Activated T-cell treated with anti-CD3 and anti-CD28 coated beads for 4 hours (primary cell): ENCODE measurements around the gene FLACC1.
"Not testable (repeated sequence)": the region's sequence is repeated elsewhere in the genome, so short reads cannot be mapped to it uniquely, and the experiment has no call there.

Experiments
- DNase-seq: peaks from one replicate; pipeline ENCODE4 v3.0.0-alpha.2; 2020

FLACC1 gene, protein sequence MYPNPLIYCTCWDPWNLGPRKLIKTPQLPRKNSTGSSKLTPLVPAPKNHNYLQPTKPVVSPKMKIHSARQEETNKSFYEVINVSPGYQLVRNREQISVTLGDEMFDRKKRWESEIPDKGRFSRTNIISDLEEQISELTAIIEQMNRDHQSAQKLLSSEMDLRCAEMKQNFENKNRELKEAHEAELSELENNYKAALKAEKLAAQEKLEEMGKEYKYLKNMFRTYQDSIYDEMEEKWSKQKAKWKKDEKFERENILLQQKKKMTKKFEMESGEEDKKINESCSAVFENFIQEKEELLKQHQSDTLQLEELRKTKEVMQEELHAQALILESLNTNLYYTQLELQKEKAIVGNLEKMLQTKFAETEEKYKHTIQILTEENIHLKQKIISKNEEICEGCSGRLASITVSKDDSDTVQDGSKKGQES

DNA sequence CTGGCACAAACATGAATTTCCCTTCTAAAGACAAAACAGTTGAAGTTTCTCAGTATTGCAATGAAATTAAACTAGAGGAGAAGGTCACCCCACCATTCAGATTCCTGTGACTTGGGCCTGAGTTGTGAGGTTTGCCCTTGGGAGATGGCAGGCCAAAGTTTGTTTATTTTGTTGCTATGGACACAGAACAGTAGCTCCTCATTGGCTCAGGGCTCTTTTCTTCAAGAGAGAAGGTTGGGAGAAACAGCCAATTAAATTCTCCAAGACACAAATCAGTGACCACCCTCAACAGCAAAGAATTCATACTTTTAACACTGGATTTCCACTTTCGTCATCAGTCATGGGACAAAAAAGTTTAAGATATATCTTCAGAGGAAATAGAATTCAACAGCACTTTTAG, at the start of gene FLACC1:
FLACC1 (minus strand) TSS at position 125 of the 400 bp plus-strand sequence. CDS start 5,941 bp downstream, outside the sequence.
- DNase-seq = no peak

DNA sequence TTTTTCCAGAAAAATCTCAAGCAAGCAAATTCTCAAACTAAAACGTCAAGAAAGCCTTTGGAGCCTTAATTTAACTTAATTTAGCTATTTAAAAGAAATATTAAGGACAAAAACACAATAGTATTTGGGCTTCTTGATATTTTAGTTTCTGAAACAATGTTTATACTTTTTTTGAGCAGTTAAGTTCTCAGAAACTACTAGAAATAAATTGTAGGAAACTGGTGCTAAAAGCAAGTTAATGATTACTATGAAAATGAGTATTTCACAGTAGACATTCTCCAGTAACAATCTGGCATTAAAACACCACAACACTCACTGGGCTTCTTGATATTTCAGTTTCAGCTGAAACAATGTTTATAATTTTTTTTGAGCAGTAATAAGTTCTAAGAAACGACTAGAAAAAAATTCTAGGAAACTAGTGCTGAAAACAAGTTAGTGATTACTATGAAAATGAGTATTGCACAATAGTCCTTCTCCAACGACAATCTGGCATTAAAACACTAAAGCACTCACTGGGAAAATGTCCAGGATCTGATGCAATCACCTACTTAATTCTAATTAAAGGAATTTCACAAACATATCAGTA, 49.0 kb upstream of the FLACC1 start:
- no peak for DNase-seq

DNA sequence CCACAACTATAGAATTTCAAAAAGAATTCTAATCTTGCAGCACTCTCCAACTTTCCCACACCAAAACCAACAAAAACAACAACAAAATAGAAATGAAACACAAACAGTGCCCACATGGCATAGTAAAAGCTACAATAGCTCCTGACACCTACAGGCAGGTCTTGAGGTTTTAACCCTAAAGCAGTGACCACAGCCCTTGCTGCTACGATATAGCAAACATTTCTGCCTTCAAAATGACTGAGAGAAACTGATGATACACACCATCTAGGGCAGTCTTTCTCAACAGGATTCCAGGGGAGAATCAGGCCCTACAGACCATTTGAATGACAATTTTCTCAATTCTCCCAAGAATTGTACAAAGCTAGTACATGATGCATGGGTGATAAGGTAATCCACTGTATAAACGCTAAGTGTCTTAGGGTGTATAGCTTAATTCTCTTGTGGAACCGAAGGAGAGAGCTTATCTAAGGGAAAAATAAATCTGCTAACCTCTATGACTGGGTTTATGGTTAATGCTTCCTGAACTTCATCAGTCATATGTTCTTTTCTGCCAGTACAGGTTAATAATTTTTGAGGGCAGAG, 47.6 kb upstream of the FLACC1 start:
- no peak for DNase-seq

DNA sequence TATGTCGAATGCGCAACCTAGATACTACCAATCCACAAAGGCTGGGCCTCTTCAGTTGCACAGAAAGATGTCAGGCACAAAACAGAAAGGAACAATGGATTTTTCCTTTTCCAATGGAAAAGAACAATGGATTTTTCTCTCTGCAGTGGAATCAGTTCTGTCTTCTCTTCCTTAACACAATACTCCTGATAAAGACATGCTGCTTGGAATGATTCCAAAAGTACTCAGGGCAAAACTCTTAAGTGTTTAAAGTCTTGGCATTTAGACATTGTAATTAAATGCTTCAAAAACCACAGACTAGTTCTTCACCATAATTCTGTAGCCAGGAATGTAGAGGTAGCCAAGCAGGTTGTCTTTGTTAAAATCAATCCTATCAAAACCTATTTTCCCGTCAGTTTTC, 46.7 kb upstream of the FLACC1 start:
- DNase-seq = no peak

DNA sequence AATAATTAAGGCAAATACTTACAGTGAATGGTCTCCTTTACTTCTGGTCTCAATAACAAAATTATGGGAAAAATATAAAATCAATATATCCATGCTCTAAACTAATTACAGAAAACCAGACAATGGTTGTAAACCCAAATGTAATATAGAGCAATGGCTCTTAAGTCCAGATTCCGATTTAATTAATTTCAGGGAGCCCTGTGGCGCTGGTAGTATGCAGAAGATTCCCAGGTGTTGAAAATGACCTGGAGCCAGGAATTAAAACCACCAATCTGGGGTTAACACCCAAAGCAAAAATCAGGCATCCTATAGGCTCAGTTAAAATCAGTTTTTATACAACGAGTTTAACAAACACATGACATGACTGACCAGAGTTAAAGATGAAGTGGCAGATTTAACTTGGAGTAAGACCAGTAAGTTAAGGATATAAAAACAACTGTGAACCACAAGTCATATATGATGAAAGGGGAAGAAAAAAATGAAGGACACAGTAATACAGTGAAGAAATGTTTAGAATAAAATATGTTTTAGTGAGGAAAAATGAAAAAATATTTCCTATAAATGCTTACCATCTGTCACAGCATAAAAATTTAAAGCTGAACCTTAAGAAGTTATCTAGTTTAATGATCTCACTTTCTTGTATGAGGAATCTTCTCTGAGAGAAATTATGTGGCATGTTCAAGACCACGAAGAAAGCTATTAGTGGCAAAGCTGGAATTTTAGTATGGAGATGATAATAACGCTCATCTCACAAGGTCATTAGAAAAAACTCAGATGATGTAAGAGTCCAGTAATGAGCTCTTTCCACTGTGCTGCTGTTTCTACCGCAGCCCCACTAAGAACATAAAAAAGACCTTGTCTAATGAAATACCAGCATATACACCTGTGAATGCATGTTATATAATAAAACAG, 45.8 kb upstream of the FLACC1 start:
- no peak for DNase-seq

DNA sequence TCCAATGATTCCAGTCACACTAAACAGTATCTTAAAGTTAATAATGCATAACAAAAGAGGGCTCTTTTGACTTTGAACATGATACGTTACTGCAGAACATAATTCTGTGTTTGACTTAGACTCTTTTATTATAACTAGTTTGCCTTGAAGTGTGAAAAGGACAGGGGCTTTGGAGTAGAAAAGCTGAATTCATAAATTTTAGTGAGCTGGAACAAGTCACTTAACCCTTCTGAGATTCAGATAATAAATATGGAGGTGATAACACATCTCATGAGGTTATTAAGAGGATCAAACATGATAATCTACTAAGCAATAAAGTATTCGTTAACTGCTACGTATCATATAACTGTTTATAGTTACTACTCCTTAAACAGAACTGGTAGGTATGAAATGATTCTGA, 44.7 kb upstream of the FLACC1 start:
- no peak for DNase-seq

DNA sequence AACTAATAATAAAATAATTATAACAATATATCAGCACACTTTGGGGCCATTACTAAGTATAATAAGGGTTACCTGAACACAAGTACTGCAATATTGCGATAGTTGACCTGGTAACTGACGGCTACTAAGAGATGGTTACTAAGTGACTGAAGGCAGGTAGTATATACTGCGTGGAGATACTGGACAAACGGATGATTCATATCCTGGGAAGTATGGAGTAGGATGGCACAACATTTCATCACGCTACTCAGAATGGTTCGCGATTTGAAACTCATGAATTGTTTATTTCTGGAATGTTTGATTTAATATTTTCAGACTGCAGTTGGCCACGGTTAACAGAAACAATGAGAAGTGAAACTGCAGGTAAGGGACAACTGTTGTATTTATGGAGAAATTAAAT, 39.5 kb upstream of the FLACC1 start:
- DNase-seq = no peak

DNA sequence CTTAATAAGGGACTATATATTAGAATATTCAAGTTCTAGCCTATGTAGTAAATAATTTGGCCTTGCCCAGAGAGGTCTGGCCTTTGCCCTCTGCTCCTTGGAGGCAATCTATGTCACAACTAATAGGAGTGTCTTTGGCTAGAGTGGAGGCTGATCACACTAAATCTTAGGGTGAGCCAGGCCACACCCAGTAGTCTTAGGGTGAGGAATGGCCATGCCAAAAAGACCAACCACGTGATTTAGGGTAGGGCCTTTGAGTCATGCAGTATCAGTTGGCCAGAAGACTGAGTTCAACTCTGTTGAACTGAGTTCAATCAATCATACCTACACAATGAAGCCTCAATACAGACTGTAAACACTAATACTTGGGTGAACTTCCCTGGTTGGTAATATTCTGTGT, 26.0 kb upstream of the FLACC1 start:
- DNase-seq = no peak

DNA sequence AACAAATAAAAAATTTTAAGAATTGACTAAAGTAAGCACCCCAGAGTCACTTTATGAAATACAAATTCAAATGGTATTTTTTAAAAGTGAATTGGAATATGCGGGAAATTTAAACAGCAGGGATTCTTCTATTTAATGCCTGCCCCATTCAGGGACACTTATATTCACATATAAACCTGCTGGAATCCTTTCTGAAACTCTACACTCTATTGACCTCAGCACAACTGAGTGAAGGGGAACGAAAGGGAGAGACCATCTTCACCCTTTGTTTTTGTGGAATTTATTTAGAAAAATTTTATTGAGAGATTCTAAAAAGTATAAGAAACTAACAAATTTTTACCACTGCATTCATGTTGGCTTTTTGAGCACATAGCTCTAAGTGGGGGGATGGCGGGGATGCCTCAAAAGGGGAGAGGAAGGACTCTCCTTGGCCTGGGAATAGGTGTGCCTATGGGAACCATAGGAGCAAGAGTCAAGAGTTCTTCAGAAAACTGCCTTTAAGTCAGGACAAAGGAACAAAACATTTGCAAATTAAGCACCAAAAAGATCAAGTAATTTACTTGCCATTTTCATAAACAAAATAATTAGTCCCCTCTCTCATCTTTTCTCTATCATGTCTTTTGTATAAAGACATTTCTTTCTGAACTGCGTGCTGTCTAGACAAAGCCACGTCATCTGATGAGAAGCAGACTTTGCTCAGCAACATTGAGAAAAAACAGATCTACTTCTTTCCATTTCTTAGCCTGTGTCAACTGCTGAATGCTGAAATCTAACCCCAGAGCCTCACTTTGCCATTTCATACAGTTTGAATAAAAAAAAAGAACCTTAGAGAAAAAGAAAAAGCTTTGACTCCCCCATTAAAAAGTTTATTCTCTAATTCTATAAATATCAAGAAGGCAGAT, 21.6 kb upstream of the FLACC1 start:
- DNase-seq = no peak

DNA sequence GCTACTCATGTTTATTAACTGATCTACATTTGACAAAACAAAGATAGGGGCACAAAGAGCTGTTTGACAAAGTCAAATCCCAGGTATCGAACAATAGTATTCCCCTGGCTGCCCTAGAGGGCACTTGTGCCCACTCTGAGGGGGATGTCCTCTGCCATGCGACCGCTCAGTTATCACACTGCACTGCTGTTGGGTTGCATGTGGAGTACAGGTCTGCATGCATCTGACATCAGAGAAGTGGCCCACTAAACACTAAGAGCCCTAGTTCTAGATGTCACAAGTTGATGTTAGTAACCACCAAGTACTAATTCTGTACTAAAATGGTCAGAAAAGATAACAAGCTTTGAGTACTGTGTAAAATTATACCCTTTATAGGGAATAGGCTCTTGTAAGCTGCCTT, 20.1 kb upstream of the FLACC1 start:
- no peak for DNase-seq

DNA sequence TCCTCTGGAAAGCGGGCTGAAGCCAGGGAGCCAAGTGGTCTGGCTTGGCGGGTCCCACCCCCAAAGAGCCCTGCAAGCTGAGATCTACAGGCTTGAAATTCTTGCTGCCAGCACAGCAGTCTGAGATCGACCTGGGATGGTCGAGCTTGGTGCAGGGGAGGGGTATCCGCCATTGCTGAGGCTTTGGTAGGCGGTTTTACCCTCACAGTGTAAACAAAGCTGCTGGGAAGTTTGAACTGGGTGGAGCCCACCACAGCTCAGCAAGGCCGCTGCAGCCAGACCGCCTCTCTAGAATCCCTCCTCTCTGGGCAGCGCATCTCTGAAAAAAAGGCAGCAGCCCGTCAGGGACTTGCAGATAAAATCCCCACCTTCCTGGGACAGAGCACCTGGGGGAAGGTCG, 12.6 kb upstream of the FLACC1 start:
- no peak for DNase-seq

DNA sequence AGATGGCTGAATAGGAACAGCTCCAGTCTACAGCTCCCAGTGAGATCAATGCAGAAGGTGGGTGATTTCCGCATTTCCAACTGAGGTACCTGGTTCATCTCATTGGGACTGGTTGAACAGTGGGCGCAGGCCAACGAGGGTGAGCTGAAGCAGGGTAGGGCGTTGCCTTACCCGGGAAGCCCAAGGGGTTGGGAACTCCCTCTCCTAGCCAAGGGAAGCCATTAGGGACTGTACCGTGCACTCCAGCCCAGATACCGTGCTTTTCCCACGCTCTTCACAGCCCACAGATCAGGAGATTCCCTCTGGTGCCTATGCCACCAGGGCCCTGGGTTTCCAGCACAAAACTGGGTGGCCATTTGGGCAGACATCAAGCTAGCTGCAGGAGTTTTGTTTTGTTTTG, 12.2 kb upstream of the FLACC1 start:
- DNase-seq = not testable (repeated sequence)

DNA sequence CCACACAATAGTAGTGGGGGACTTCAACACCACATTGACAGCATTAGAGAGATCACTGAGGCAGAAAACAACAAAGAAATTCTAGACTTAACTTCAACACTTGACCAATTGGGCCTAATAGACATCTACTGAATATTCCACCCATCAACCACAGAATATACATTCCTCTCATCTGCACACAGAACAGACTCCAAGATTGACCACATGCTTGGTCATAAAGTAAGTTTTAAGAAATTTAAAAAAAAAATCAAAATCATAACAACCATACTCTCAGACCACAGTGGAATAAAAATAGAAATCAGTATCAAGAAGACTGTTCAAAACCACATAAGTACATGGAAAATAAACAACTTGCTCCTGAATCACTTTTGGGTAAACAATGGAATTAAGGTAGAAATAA, 9.0 kb upstream of the FLACC1 start:
- DNase-seq = no peak

DNA sequence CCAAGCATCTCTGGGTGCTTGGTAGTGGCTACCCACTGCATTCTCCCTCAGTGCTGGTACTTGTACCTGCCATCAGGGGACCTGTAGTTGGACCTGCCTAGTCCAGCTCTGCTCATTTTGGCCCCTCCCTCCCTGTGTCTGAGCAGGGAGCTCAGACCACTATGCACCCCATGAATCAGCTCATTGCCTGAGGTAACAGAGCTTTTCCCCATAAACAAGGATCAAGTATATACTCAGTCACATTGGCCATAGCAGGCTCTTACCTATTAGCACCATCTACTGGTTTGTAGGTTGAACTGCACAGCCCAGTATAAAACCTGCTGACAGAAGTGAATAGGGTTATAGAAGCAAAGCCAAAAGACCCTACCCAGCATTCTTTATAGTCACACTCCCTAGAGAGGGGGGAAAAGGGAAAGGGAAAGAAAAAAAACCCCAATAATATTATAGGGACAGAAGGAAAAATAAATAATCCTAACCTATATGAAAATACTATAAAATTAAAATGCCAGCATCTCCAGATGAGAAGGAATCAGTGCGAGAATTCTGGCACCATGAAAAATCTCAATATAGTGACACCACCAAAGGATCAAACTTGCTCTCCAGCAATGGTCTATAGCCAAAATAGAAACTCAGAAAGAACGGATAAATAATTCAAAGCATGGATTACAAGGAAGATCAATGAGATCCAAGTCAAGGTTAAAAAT, 6.9 kb upstream of the FLACC1 start:
- DNase-seq = peak; percentile 15

DNA sequence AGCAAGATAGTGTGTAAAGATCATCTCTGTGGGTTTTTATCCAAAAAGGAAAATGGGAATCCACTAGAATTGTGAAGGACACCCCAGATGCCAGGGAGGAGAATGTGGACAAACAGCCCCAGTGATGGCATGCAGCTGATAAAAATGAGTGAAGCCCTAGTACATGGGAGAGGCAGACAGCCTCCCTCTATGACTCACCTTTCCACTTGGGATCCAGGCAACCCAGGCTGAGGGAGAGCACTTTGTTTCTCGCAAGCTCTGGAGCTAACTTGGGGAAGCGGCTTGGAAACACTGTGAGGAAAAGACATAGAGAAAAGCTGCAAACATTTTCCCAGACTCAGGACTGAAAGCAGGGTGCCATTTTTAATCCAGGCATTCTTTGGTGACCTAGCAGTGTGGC, 5.3 kb upstream of the FLACC1 start:
- DNase-seq = no peak

DNA sequence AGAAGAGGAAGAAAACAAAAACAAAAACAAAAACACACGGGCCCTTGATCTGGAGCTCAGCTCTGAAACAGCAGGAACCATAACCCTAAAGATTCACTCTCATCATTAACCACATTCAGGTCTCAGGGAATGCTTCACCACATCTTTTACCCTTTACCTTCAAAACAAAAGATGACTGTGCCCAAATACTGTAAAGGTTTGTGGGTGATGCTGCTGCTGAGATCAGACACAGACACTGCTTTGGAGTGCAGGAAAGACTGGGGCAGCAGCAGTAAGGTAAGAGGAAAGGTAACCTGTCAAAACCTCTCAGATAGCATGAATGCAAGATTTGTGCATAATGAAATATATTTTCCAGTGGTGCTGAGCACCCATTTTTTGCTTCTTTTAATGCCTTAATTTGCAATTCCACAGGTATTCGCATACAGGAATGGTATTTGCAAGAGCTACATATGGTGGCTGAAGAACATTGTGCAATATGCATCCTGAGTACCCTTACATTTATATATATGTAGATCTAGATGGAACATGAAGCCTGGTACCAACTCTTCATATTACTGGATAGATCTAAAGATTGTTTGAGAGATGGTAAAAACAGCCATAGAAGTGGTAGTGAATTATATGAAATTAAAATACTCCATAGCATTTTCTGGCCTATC, 4.1 kb upstream of the FLACC1 start:
- no peak for DNase-seq

DNA sequence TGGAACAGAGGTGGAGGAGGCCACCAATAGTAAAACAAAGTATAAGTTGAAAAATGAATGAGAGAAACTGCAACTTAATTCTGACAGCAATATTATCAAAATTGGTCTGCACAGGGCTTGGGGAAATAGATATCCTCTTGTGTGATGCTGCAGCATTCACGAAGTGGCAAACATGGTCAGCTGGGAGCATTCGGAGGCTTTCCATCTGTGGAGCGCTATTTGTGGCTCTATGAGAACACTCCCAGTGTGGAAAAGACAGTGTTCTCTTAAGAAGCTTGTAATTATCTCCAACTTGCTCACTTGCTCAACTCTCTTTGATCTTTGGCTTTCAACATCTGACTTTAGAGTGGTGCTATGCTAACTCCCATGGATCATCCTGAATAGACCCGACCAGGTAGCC, 3.1 kb upstream of the FLACC1 start:
- no peak for DNase-seq

DNA sequence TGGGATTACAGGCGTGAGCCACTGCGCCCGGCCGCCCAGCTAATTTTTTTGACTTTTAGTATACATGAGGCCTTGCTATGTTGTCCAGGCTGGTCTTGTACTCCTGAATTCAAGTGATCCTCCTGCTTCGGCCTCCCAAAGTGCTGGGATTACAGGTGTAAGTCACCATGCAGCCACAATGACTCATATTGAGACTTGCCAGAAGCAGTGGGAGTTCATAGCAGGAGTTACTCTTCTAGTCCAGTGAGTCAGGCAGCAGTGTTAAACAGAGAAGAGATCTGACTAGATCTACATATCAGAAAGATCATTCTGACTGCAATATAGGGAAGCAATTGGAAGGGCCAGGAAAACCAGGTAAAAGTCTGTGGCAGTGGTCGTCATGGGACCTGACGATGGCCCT, 1.5 kb upstream of the FLACC1 start:
- no peak for DNase-seq

DNA sequence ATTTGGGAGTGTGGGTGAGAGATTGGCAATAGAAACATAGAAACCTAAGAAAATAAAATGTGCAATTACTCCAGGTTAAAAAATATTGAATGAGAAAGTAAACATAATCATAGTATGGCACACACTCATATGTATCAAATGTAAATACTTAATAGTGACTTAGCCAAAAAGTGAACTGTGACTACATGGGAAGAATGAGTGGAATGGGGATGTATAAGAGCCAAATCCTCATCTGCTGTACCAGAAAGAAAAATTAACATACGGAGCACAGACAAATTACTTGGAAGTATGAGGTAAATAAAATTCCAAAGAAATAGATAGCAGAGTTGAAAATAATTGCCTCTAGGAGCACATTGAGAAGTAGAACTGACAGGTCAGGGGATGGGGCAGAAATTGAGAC, 4.0 kb downstream of the FLACC1 start:
- no peak for DNase-seq

DNA sequence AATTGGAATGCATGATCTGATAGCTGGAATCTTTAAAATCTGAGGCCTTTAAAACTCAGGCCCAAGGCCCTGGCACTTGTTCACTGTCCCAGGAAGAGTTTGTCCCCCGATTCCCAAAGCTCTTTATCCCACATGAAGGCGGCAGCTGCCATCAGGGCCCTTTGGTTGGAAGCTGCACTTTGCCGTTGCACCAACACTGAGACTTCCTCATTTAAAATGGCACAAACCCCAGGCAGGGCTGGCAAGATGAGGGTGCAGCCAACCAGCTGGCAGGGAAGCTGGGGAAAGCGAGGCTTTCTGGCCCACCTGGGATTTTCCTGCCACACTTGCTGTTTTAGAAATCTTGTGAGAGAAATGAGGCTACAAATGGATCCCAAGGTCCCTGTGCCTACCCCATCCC, 6.3 kb downstream of the FLACC1 start:
- no peak for DNase-seq

DNA sequence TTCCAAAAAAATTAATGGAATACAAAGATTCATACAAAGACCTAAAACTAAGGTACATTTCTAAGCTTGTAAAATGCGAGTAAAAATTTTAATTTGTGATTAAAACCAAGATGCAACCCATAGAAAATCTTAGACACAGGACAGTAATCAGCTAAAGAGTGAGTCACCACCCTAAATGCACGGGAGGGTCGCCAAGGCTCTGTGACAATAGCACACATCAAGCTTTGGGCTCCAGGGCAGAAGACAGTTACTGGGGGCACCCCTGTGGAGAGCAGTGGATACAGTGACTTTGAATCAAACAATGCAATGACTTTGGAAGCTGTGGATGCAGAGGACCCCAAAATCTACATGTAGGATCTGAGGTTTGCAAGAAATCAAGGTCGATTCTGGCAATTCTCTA, 7.5 kb downstream of the FLACC1 start:
- no peak for DNase-seq
